RKO (cell line): Measurements from ENCODE around the gene ARHGAP23.
"Not testable (repeated sequence)": the region's sequence is repeated elsewhere in the genome, so short reads cannot be mapped to it uniquely, and the experiment has no call there.

Experiments
- DNase-seq: peaks from one replicate; pipeline ENCODE4 v3.0.0-alpha.2; 2016; ENCODE audit warnings: low spot score

ARHGAP23 gene

DNA sequence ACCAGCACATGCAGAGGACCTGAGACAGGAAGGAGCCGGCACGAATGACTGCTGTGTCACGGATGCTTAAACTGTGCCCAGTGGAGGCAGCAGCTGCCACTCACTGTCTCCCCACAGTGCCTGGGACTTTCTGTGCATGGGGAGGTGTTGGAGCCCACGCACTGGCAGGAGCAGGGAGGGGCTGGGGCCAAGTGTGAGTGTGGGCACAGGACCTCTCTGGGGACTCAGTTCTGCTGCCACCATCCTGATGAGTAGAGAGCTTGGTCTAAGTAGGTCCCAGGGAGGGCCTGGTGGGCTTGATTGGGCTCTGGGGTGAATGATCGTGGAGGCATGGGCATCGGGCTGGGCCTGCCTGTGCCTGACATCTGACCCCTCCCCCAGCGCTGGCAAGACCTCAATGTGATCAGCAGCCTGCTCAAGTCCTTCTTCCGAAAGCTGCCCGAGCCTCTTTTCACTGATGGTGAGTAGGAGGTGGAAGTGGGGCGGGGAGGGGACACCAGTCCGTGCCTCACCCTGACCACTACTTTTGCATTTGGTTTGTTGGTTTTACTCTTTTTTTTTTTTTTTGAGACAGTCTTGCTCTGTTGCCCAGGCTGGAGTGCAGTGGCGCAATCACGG, 57.5 kb downstream of the ARHGAP23 start:
- not testable (repeated sequence) for DNase-seq

DNA sequence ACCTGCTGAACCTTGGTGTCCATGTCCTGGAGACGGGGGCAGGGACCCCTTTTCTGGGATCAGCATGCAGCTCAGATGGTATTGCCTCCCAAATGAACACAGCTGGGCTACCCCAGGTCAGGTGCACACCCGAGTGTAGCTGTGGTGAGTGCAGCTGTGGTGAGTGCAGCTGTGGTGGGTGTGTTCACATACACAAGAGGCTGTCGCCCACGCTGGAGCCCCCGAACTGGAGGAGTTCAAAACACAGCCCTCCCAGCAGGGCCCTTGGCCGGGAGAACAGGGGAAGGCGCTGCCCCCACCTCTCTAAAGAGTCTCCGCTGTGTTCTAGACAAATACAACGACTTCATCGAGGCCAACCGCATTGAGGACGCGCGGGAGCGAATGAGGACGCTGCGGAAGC, 61.5 kb downstream of the ARHGAP23 start:
- not testable (repeated sequence) for DNase-seq

DNA sequence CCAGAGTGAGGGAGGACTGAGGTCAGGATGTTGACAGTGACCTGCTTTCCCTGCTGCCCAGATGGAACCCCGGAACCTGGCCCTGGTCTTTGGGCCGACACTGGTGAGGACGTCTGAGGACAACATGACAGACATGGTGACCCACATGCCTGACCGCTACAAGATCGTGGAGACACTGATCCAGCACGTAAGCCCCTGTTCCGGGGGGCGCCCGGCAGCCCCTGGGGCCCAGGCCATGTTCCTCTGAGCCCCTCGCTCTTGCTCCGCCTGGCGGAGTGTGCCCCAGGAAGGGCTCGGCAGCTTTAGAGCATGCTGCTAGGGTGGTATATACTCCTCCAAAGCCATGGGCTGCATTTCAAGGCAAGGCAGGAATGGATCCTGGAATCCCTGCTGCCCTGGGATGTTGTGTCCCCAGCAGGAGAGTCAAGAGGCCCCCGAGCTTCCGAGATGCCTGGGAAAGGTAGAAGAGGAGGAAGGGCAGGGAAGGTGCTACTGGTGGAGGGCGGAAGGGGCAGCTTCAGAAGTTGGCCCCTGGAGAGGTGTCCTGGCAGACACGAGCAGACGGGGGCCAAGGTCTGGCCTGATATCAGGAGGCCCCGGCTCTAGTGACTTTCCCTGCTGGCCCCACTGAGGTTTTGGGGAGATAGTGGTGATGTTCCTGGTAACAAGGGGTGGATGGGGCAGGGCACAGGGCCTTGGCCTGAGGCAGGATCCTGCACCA, 63.2 kb downstream of the ARHGAP23 start:
- DNase-seq, result not testable (repeated sequence)

DNA sequence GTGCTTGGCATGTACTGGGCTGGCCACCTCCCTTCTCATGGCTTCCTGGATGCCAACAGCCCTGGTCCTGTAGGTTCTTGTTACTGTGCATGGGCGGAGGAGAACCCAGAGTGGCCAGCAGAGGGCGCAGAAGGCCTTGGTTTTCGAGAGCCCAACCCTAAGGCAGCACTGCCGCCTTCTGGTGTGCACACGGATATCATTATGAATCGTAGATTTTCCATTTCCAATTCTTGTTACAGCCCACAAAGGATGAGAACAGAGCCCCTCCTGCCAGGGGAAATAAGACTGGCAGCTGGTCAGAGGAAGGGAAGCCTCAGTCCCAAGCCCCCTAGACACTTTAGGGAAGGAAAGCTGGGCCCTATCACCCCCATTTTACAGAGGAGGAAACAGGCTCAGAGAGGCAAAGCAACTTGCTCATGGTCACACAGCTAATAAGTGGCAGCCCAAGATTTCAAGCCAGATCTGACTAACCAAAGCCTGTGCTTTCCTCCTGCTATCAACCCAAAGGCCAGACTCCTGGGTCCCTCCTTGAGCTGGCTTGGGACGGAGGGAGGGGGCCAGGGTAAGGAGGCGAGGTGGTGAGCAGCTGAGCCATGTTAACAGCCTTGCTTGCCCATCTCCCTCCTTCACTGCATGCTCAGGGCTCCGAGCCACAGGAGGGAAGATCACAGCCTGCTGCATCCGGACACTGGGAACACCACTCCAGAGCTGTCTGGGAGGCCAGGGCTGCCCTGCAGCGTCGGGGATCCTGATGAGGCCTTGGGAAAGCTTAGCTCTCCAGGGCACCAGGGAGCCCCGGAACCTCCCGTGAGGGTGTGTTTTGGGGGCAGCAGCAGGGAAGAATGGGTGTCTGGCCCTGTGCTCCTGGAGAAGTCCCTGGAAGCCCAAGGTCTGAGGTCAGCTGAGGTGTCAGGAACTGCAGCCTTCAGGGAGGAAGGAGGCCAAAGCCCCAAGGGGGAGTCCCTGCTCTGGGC, 64.1 kb downstream of the ARHGAP23 start:
- DNase-seq, result peak; percentile 89

DNA sequence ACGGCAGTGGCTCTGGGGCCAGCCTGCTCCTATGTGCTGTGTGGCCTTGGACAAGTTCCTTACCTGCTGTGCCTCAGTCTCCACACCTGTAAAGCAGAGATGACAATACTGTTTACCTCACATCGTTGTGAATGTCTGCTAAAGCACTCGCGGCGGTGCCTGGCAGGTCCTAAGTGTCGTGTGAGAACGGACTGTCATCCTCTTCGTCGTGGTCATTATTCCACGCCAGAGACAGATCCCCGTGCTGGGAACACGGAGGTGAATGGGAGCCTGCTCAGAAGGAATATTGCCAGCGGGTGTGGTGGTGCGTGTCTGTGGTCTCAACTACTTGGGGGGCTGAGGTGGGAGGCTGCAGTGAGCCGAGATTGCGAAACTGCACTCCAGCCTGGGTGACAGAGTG, 65.9 kb downstream of the ARHGAP23 start:
- DNase-seq, result not testable (repeated sequence)

DNA sequence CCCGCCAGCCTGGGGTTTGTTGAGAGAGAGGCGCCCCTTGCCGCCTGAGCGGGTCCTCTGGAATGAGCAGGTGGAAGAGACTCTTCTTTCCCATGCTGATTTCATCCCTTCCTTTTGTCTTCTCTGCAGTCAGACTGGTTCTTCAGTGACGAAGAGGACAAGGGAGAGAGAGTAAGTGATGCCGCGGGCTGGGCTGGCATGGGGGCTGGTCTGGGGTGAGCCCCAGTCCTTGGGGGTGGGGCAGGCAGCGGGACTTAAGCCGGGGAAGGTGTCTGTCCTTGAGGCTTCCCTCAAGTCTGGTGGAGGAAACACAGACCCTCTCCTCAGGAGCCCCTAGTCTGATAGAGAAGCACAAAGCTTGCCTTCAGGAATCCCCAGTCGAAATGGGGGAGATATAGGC, 69.4 kb downstream of the ARHGAP23 start:
- DNase-seq, result not testable (repeated sequence)

DNA sequence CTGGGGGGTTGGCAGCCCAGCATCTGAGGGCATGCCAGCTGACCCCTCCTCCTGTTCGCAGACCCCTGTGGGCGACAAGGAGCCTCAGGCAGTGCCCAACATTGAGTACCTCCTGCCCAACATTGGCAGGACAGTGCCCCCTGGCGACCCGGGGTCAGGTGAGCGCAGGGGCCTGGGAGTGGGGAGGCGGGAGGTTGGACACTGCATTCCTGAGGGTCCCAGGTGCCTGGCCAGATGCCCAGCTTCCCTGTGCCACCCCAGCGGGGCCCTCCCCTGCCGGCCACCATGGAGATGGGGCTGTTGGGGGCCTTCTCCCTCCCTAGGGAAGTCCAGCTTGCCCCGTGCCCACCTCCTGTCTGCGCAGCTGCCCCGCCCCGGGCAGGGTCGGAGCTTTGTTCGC, 70.1 kb downstream of the ARHGAP23 start:
- DNase-seq, result no peak

DNA sequence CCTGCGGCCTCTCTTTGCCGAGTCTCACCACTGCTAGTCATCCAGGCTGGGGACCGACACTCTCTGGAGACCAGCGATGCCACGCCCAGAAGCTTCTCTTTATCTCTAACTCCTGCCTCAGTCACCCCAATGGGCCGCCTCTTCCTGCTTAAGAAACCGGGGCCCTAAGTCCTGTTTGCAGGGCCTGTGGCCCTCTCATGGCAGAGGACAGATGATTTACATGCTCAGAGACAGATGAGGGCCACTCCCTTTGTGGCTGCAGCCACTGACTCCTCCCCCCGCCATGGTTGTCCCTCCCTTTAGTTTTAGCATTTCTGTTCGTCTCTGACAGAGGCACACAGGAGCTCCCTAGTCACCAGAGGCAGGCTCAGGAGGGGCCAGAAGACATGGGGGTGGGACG, 71.0 kb downstream of the ARHGAP23 start:
- not testable (repeated sequence) for DNase-seq

DNA sequence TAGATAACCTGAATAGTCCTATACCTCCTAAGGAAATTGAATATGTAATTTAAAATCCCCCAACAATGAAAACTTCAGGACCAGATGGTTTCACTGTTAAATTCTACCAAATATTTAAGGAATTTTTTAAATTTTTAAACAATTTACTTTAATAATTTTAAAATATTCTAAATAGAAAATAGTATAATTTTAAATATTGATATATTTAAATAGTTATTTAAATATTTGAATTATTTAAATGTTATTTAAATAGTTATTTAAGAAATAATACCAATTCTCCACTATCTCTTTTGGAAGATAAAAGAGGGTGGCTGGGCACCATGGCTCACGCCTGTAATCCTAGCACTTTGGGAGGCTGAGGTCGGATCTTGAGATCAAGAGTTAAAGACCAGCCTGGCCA, 73.5 kb downstream of the ARHGAP23 start:
- DNase-seq, result not testable (repeated sequence)

DNA sequence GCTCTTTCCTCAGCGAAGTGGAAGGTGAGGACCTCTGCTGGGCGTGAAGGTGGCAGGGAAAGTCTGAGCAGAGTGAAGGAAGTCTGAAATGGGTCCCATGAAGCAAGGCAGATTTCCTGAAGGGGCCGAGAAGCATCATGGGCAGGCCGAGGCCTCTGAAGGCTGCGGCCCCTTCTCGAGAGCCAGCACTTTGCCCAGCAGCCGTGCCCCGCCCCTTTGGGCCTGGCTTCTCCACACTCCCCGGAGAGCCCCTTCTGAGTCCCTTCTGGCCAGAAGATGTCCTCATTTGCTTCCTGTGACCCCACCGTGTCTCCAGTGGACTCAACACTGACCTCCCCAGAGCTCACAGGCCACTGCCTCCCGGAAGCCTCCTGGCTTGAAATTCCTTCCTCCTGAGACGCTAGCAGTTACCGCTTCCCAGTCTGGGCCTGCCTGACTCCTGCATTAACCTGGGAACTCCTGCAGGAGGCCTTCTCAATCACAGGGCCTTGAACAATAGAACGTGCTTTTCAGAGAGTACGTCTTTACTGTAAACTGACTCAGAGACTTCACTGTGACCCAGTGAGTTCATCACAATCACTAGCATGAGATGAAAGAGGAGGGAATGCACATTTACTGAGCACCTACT, 75.1 kb downstream of the ARHGAP23 start:
- not testable (repeated sequence) for DNase-seq

DNA sequence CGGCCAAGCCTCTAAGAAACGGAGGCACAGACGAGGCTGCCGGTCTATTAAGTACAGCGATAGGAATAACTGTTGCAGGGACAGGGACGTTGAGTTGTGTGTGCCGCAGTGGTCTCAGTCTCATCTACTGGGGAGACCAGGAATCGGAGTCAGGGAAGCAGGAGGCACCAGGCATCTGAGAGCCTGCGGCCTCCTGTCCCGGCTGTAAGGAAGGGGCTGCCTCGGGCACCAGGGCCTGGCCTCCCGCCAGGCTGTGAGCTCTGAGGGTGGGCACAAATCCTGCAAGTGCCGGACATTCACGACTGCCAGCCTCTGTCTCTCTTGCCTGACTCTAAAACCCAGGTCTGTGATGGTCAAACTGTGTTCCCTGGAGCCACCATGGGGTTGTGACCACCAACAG, 76.0 kb downstream of the ARHGAP23 start:
- DNase-seq, result no peak

DNA sequence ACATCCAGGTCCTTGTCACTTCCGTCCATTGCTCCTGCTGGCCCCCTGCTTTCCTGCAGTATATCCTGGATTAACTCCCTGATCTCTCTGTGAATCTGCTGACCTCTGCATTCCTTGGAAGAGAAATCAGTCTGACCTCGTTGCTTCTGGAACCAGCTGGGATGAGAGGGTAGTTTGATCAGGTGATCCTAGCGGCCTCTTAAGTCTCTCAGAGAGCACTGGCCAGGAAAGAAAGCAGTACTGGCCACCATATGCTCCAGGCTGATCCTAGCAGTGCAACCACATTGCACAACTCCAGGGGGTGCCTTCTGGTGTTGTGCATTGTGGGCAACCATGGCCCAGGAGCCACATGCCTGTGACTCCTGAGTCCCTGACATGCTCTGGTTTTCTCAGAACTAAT, 79.2 kb downstream of the ARHGAP23 start:
- no peak for DNase-seq

DNA sequence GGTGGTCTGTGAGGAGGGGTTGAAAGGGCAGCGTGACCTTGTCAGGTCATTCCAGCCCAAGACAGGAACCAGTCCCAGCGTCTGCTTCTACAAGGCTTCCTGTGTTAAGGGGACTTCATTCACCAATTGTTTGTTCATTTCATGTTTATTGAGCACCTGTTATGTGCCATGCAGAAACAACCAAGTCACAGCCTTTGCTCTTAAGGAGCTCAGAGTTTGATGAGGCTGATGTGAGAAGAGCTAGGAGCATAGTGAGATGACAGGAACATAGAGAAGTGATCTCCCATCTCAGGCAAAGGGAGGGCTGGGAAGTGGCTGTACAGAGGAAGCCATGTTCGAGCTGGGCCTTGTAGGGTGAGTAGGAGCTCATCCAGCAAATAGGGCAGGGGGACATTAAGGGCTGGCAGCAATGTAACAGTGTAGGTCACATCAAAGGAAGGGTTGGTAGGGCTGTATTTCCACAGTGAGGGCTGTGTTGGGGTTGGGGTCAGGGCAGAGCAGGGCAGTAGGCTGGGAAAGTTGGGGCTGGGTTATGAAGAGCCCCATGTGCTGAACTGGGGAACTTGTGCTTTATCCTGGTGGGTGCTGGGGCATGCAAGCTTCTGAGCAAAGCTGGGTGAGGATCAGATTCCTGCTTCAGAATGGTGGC, 79.8 kb downstream of the ARHGAP23 start:
- DNase-seq, result no peak

DNA sequence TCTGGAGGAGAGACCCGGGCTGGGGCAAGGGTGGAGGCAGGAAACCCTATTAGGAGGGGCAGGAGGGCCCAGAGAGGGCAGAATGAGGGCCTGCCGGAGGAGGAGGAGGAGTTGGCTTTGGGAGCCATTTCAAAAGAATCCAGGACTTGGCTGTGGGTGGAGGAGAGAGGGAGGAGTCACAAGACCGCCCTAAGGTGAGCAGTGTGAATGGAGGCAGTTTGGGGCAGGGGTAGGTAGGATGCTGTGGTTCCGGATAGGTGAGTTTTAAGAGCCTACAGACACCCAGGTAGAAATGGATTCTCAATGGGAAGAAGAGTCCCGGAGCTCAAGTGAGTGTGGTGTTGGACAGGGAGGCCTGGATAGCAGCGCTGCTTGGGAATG, 80.3 kb downstream of the ARHGAP23 start:
- no peak for DNase-seq

DNA sequence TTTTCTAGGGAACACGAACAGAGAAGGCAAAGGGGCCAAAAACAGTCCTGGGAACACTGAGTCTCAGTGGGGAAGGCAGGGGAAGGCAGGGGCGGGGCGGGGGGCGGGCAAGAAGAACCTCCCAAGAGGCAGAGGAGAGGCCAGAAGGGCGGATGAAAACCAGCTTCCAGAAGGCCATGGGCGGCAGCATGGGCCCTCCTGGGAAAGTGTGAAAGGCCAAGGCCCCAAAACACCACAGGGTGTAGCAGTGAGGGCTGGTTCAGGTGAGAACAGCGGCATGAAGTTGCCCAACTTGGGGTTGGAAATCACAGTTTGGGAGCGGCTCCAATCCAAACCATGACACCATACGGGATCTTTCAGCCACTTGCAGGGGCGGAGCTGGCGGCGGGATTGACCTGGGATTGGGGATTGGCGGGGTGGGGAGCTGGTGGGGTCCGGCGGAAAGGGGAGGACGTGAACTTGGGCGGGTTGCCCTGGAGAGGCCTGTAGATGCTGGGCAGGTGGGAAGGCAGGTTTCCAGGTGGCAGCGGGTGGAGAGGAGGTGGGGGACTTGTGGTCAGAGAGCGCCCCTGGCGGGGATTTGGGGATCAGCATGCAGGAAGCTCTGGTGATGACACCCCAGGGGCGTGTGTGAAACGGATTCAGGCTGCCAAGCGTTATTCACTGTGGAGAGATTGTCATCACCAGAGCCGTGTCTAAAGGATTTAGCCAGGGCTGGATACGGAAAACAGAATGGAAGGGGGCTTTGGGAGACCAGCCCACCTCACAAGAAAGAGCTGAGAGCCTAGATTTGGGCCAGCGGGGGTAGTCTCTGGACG, 80.9 kb downstream of the ARHGAP23 start:
- DNase-seq, result peak; percentile 74

DNA sequence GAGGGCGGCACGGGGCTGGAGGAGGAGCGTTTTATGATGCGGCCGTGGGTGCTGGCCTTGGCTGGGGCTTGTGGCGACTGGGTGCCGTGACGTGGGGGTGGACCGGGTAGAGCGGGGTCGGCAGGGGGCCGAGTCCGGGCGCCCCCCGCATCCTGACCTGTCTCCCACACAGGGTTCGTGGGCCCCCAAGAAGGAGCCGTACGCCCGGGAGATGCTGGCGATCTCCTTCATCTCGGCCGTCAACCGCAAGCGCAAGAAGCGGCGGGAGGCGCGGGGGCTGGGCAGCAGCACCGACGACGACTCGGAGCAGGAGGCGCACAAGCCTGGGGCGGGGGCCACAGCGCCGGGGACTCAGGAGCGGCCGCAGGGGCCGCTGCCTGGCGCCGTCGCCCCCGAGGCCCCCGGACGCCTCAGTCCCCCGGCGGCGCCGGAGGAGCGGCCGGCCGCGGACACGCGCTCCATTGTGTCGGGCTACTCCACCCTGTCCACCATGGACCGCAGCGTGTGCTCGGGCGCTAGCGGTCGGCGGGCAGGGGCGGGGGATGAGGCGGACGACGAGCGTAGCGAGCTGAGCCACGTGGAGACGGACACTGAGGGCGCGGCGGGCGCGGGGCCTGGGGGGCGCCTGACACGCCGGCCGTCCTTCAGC, 81.6 kb downstream of the ARHGAP23 start:
- no peak for DNase-seq

DNA sequence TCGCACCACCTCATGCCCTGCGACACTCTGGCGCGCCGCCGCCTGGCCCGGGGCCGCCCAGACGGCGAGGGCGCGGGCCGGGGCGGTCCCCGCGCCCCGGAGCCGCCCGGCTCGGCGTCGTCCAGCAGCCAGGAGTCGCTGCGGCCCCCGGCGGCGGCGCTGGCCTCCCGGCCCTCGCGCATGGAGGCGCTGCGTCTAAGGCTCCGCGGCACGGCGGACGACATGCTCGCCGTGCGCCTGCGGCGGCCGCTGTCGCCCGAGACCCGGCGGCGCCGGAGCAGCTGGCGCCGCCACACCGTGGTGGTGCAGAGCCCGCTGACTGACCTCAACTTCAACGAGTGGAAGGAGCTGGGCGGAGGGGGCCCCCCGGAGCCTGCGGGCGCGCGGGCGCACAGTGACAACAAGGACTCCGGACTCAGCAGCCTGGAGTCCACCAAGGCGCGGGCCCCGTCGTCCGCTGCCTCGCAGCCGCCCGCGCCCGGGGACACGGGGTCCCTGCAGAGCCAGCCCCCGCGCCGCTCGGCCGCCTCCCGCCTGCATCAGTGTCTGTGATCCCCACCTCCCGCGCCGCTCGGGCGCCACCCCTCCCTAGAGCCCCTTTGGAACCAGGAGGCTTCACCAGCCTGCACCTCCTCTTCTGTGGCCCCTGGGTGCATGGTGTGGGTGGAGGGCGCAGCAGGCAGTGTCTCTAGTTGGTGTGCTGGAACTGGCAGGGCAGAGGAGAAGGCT, 82.3 kb downstream of the ARHGAP23 start:
- no peak for DNase-seq

DNA sequence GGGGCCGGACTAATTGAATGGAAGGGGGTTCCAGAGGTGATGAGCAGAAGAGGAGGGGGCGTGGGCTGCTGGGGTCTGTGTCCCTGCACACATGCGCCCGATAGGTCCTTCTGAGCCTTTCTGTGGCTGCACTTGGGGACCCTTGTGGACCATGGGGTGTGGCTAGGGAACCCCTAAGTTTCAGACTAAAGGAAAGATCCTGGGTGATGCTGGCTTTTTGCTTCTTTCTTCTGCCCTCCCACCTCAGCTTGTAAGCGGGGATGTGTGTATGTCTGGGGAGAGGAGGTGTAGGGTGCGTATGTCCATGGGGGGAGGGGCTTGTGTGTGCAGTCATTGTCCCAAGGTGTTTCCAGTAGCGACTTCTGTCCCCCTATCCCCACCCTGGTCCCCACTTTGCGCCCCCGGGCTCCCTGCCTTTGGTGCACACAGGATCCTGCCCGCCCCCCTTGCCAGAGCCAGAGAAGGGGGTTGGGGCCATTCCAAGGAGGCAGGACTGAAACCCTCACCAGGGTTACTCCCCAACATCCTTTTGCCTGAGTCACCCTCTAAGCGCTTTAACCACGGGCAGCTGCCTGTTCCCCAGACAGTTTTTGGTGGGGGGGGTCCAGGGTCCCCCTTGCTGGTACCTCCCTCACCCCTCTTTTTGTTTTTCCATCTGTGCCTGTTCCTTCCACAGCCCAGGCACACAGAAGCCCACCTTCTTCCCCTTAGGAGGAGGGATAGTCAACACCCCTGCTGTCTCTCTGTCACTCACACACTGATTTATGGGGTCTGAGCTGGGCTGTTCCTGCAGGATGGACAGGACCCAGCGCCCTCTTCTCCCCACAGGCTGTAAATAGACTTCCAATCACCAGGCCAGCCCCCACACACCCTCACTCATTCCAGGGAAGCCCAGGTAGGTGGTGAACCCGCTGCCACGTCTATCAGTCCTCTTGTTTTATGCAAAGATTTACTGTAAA, 83.2 kb downstream of the ARHGAP23 start:
- peak; percentile 18 for DNase-seq
